LoVo (cell line): Measurements from ENCODE around the gene RNU1-2.
"Not testable (repeated sequence)": the region's sequence is repeated elsewhere in the genome, so short reads cannot be mapped to it uniquely, and the experiment has no call there.

Experiments used
- DNase-seq: peaks from one replicate; pipeline ENCODE4 v3.0.0-alpha.2; 2016; ENCODE audit warnings: low spot score

The RNU1-2 gene

DNA sequence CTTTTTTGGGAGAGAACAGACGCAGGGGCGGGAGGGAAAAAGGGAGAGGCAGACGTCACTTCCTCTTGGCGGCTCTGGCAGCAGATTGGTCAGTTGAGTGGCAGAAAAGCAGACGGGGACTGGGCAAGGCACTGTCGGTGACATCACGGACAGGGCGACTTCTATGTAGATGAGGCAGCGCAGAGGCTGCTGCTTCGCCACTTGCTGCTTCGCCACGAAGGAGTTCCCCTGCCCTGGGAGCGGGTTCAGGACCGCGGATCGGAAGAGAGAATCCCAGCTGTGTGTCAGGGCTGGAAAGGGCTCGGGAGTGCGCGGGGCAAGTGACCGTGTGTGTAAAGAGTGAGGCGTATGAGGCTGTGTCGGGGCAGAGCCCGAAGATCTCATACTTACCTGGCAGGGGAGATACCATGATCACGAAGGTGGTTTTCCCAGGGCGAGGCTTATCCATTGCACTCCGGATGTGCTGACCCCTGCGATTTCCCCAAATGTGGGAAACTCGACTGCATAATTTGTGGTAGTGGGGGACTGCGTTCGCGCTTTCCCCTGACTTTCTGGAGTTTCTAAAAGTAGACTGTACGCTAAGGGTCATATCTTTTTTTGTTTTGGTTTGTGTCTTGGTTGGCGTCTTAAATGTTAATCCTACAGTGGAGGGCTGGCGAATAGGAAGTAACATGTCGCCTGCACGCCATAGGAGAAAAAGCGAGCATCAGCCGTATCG is at the start of gene RNU1-2:
Gene RNU1-2, plus strand, starts transcription at position 383 of the 718 bp plus-strand sequence.
- peak; percentile 91 for DNase-seq

- not testable (repeated sequence) for DNase-seq
These were observed 39.6 kb upstream of the RNU1-2 start for GRCh38 chr1:16856201-16856600.

GRCh38 chr1:16859167-16860041 is 36.4 kb upstream of the RNU1-2 start:
- DNase-seq, result not testable (repeated sequence)

- not testable (repeated sequence) for DNase-seq
These were observed 35.7 kb upstream of the RNU1-2 start for GRCh38 chr1:16860048-16860447.

DNA sequence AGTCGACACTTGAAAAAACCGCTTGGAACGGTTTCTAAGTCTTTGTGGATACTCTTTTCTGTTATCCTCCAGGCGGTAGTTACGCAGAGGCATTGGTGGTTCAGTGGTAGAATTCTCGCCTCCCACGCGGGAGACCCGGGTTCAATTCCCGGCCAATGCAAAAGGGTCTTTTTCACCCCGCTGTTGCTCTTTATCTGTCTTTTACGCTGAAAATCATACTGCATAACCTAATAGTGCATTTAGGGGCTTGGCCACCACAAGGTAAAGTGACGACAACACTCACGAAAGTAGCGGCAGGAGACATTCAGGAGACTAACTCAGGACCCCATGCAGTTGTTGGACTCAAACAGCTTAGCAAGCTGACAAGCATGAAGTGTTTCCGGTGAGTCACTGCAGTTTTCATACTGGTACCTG is 33.9 kb upstream of the RNU1-2 start:
- DNase-seq, result not testable (repeated sequence)

GRCh38 chr1:16862415-16862814 is 33.4 kb upstream of the RNU1-2 start:
- DNase-seq, result not testable (repeated sequence)

- DNase-seq, result not testable (repeated sequence)
These were observed 32.8 kb upstream of the RNU1-2 start for GRCh38 chr1:16863024-16863423.

GRCh38 chr1:16866926-16867707 is 28.7 kb upstream of the RNU1-2 start:
- not testable (repeated sequence) for DNase-seq

GRCh38 chr1:16868787-16869186 is 27.0 kb upstream of the RNU1-2 start:
- DNase-seq, result not testable (repeated sequence)

DNA sequence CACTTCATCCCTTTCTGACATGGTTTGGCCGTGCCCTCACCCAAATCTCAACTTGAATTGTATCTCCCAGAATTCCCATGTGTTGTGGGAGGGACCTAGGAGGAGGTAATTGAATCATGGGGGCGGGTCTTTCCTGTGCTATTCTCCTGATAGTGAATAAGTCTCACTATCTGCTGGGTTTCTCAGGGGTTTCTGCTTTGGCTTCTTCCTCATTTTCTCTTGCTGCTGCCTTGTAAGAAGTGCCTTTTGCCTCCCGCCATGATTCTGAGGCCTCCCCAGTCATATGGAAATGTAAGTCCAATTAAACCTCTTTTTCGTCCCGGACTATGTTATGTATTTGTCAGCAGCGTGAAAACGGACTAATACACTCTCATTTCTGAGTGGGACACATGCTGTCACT is 25.8 kb upstream of the RNU1-2 start:
- DNase-seq, result not testable (repeated sequence)

DNA sequence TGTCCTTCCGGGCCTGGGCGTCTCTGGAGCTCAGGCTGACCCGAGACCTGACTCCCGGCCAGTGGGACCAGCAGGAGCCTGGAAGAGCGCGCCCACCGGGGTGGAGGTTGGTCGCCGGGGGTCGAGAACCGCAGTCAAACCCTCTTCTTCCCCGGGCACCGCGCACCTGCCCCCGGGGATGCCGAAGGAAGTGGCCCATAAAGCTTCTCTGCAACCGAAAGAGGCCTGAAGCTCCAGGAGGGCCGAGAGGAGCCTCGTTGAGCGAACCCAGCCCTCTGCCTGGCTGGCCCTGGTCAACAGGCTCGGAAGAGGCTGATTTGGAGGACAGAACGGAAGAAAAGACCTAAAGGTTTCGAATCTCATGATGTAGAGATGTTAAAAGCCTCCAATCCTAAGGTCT is 24.6 kb upstream of the RNU1-2 start:
- not testable (repeated sequence) for DNase-seq

DNA sequence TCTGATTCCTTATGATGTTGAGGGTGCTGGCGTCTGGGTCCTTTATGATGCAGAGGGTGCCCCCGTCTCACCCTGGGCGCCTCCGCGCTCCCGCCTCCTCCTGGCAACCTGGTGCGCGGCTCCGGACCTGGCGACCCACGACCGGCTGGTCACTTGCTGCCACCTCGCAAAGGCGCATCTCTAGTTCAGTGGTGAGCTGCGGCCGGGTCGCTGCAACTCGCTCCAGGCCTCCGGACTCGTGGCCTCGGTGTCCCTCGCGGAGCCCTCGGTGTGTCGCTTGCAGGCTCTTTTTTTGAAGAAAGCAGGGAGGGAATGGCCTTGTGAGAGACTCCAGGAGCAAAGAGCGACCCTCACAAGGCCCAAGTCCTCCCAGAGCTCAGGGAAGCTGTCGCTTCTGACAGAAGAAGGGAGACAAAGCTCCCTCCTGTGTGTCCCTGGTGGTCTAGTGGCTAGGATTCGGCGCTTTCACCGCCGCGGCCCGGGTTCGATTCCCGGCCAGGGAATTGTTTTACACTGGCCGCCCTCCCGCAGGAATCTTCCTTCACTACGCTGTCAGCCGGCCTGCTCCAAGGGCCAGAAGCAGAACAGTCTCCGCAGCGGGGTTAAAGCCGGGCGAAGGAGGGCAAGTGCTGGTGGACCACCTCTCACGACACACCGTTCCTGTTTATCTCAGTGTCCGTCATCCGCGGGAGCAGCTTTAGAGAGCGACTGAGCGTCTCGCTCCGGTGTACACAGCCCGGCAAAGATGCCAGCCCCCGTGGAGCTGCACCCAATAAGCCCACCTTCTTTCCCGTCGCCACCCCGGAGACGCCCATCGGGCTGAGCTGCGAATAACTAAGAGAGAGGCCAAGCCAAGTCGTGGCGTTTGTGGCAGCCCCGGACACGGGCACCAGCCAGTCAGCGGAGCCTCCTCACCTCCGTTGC is 23.4 kb upstream of the RNU1-2 start:
- DNase-seq, result not testable (repeated sequence)

DNA sequence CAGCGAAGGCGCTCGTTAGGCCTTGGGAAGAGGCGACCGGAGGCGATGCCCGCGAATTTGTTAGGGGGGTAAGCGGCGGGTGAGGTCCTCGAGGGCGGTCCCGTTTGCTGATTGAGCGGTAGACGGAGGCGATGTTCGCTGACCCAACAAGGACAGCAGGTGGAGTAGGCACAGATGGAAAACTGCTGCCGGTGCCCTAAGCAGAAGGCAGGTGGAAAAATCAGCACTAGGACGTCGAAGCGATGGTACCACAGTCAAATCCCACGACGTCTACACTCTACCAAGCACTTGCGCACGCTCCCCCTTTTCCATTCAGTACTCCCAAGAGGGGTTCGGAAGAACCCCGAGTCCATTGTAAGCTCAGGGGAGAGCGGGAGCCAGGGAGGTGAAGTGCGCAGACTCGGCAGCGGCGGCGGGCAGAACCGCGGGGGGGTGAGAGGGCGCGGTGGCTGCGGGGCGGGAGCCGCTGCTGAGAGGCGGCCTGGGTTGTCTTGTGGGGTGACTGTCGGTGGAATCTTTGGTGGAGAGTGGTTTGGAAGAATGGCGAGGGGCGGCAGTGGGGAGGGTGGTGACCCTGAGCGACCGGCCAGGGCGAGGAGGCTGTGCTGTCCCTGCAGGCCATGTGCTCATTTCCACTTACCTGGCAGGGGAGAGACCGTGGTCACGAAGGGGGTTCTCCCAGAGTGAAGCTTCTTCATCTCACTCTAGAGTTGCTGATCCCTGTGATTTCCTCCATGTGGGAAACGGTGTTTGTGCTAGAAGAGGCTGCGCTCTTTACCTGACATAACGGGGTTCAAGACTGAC is 22.5 kb upstream of the RNU1-2 start:
- not testable (repeated sequence) for DNase-seq

DNA sequence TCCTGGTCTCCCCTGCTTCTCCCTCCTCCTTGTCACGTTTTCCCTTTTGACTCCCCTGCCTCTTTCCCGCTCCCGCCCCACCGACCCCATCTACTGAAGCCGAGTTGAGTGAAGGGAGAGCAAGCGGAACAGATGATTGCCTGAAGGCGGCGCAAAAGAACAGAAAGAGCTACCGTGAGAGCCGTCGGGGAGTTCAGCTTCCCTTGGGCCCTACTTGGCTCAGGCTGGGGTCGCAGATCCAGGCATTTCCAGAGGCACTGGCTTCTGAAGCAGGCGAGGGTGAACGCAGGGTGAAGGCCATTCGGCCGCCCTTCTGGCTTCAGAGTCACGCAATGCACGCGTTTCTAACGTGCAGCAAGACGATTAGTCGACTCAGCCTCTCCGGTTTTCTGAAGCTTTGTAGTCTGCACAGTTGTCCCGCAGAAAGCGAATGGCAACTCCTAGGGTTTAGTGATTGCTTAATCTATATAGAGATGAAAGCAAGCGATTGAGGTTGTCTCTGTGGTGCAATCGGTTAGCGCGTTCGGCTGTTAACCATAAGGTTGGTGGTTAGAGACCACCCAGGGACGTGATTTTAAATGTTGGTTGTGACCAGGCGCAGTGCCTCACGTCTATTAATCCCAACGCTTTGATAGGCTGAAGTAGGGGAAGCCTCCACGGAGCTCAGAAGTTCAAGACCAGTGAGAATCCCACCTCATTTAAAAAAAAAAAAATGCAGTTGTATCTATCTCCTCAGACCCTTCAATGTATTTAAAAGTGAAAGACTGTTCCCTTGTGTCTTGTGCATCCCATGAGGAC is 20.6 kb upstream of the RNU1-2 start:
- DNase-seq, result not testable (repeated sequence)

GRCh38 chr1:16881742-16882141 is 14.0 kb upstream of the RNU1-2 start:
- not testable (repeated sequence) for DNase-seq

DNA sequence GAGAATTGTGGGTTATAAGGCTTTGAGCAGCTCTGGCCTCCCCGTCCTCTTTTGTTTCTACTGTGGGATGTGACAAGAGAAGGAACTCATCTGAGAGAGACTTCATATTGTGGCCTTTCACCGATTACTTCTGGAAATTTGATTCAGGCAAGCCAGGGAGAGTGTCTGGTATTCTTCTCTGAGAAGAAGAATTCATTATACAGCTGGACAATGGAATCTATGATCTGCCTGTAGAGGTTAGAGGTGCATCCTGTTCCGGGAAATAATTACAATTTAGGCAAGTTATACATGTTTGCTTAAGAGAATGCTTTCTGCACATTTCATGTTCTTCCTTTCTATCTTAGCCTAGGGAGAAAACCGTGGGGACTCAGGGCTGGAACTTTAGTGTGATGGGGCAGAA is 12.8 kb upstream of the RNU1-2 start:
- DNase-seq, result no peak

DNA sequence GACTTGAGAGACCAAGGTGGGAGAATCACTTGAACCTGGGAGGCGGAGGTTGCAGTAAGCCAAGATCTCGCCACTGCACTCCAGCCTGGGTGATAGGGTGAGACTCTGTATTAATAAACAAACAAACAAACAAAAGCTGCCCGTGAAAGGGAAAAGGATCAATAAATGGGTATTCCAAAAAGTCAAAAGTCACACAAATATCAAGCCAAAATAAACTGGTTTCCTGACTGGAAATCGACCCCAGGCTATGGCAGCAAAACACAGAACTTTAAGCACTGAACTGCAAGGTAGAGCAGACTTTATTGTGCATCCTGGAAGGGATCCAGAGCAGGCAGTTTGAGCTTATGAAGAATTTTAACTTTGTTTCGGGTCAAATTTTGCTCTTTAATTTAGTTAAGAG is 11.3 kb upstream of the RNU1-2 start:
- DNase-seq, result not testable (repeated sequence)

DNA sequence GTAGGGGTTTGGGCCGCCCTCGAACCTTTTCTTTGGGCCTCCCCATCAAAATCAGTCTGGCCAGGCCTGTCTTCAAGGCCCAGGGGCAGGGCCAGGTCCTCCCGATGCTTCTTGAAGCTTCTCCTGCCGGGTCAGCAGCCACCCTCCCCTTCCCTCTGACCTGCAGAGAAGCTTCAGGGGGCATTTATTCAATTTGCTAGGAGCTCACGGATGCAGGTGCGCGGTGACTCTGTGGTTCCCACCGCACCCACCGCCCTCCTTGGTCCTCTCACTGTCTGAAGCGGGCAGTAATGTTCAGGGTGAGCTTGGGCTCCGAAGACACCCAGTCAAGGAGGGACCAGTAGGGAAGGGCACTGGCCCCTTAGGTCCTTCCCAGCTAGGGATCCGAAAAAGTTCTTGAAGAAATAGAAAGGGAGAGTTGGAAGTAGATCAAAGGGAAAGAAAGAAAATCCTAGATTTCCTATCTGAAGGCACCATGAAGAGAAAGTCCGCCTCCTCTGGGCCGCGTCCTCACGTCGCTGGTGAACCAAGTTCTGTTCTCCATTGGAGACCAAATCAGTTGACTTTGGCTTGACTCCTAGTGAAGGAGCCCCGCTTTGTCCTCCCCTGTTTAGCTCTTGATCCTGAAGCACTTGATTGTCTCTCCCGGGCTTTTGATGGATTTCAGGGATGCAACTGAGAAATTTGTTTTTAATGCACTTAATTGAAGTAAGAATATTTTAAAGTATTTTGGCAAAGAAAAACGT is 8.7 kb upstream of the RNU1-2 start:
- no peak for DNase-seq
